Measurements from ENCODE around the gene STXBP3.
"Not testable (repeated sequence)": the region's sequence is repeated elsewhere in the genome, so short reads cannot be mapped to it uniquely, and the experiment has no call there.

The STXBP3 gene

GRCh38 chr1:108732398-108732797, 14.1 kb upstream of the STXBP3 start:
- no peak for DNase-seq

- DNase-seq: no peak
These were observed 12.2 kb upstream of the STXBP3 start for GRCh38 chr1:108734171-108734865.

- no peak for DNase-seq
These were observed 4.2 kb upstream of the STXBP3 start for GRCh38 chr1:108742253-108742652.

GRCh38 chr1:108745980-108746381, 493 bp upstream of the STXBP3 start:
- DNase-seq: no peak

GRCh38 chr1:108747171-108747850, 837 bp downstream of the STXBP3 start:
- peak; percentile 11 for DNase-seq

GRCh38 chr1:108747898-108748297, 1.4 kb downstream of the STXBP3 start:
- no peak for DNase-seq

- DNase-seq: no peak
These were observed 2.6 kb downstream of the STXBP3 start for GRCh38 chr1:108749081-108749480.

- DNase-seq: no peak
These were observed 4.2 kb downstream of the STXBP3 start for GRCh38 chr1:108750476-108751181.

- DNase-seq: no peak
These were observed 6.9 kb downstream of the STXBP3 start for GRCh38 chr1:108753363-108753762.

GRCh38 chr1:108758796-108759195, 12.3 kb downstream of the STXBP3 start:
- DNase-seq: peak; percentile 19

- no peak for DNase-seq
These were observed 20.6 kb downstream of the STXBP3 start for GRCh38 chr1:108767115-108767514.

GRCh38 chr1:108767708-108768107, 21.2 kb downstream of the STXBP3 start:
- DNase-seq: no peak

GRCh38 chr1:108777839-108778238, 31.4 kb downstream of the STXBP3 start:
- DNase-seq: no peak

- no peak for DNase-seq
These were observed 33.0 kb downstream of the STXBP3 start for GRCh38 chr1:108779455-108779854.

GRCh38 chr1:108780937-108781574, 34.6 kb downstream of the STXBP3 start:
- DNase-seq: no peak

- DNase-seq: not testable (repeated sequence)
These were observed 35.1 kb downstream of the STXBP3 start for GRCh38 chr1:108781575-108781944.

GRCh38 chr1:108785264-108785663, 38.8 kb downstream of the STXBP3 start:
- no peak for DNase-seq

- no peak for DNase-seq
These were observed 39.4 kb downstream of the STXBP3 start for GRCh38 chr1:108785880-108786279.

- no peak for DNase-seq
These were observed 45.3 kb downstream of the STXBP3 start for GRCh38 chr1:108791790-108792189.

GRCh38 chr1:108792420-108792819, 45.9 kb downstream of the STXBP3 start:
- no peak for DNase-seq

GRCh38 chr1:108799001-108799400, 52.5 kb downstream of the STXBP3 start:
- DNase-seq: no peak

- no peak for DNase-seq
These were observed 54.6 kb downstream of the STXBP3 start for GRCh38 chr1:108801101-108801500.

- DNase-seq: no peak
These were observed 57.1 kb downstream of the STXBP3 start for GRCh38 chr1:108803548-108803947.

GRCh38 chr1:108808438-108808837, 62.0 kb downstream of the STXBP3 start:
- DNase-seq: no peak

All from NCI-H1694 (cell line).